ENCODE data around the gene RFK.
"Not testable (repeated sequence)": the region's sequence is repeated elsewhere in the genome, so short reads cannot be mapped to it uniquely, and the experiment has no call there.

RFK gene

GRCh38 chr9:76394195-76394959 lies at the start of gene RFK:
Gene RFK, minus strand, starts transcription at chr9:76394426. Its CDS starts 255 bp downstream, at chr9:76394171.
- peak; percentile 20 to 79 for DNase-seq

- DNase-seq = no peak
Measured at GRCh38 chr9:76443887-76444286, 49.7 kb upstream of the RFK start.

- no peak for DNase-seq
Measured at GRCh38 chr9:76441551-76442322, 47.5 kb upstream of the RFK start.

GRCh38 chr9:76438841-76439588 lies 44.8 kb upstream of the RFK start:
- DNase-seq = no peak

- not testable (repeated sequence) for DNase-seq
Measured at GRCh38 chr9:76437017-76437699, 42.9 kb upstream of the RFK start.

- not testable (repeated sequence) for DNase-seq
Measured at GRCh38 chr9:76434897-76435296, 40.7 kb upstream of the RFK start.

- no peak for DNase-seq
Measured at GRCh38 chr9:76433836-76434235, 39.6 kb upstream of the RFK start.

- DNase-seq = no peak
Measured at GRCh38 chr9:76433406-76433805, 39.2 kb upstream of the RFK start.

- DNase-seq = no peak
Measured at GRCh38 chr9:76431601-76432000, 37.4 kb upstream of the RFK start.

- no peak for DNase-seq
Measured at GRCh38 chr9:76426807-76427419, 32.7 kb upstream of the RFK start.

- DNase-seq = no peak
Measured at GRCh38 chr9:76425677-76426453, 31.6 kb upstream of the RFK start.

- no peak for DNase-seq
Measured at GRCh38 chr9:76424491-76424890, 30.3 kb upstream of the RFK start.

GRCh38 chr9:76423216-76424177 lies 29.3 kb upstream of the RFK start:
- DNase-seq = no peak

- DNase-seq = no peak
Measured at GRCh38 chr9:76419782-76420380, 25.7 kb upstream of the RFK start.

GRCh38 chr9:76417394-76417793 lies 23.2 kb upstream of the RFK start:
- DNase-seq = no peak

GRCh38 chr9:76415731-76416130 lies 21.5 kb upstream of the RFK start:
- DNase-seq = no peak

GRCh38 chr9:76415154-76415553 lies 20.9 kb upstream of the RFK start:
- no peak for DNase-seq

GRCh38 chr9:76414661-76415060 lies 20.4 kb upstream of the RFK start:
- no peak for DNase-seq

- no peak for DNase-seq
Measured at GRCh38 chr9:76413658-76414057, 19.4 kb upstream of the RFK start.

GRCh38 chr9:76412638-76413037 lies 18.4 kb upstream of the RFK start:
- no peak for DNase-seq

Measured in NCI-H446 (cell line).